ENCODE measurements around the gene TADA2A.

TADA2A gene

DNA sequence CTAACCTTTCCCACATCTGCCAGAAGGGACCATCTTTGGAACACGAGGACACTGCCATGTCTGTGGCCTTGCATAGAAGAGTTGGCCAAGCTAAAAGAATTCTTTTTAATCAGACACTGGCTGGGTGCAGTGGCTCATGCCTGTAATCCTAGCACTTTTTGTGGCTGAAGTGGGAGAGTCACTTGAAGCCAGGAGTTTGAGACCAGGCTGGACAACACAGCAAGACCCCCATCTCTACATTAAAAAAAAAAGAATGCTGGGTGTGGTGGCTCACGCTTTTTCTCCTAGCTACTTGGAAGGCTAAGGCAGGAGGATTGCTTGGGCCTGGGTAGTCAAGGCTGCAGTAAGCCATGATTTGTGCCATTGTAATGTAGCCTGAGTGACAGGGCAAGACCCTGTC lies 73.7 kb downstream of the TADA2A start:
- no peak overlapping the region for H2BK12ac ChIP-seq (ENCODE audit: low read length)
- no peak overlapping the region for H4K8ac ChIP-seq (ENCODE audit: low read depth, low read length)
- no peaks in the 10 kb centered on the region for H3K79me1 ChIP-seq (ENCODE audit: low read depth, low read length)
- H3K9me3 ChIP-seq (replicated peaks in 1 of 2; ENCODE audit: control insufficient read depth in 2 of 2, insufficient read depth in 1 of 2, low read depth in 1 of 2, low read length in 2 of 2): no peaks in the 10 kb centered on the region
- no peak overlapping the region for H2BK120ac ChIP-seq (ENCODE audit: low read depth, low read length)
- no peak overlapping the region for H3K18ac ChIP-seq (ENCODE audit: low read length)
- H4K91ac ChIP-seq (ENCODE audit: low read depth, low read length, poor library complexity): no peak overlapping the region
- H3K9ac ChIP-seq (ENCODE audit: low read depth, low read length, poor library complexity): no peak overlapping the region
- no peaks in the 10 kb centered on the region for H3K27me3 ChIP-seq (ENCODE audit: control insufficient read depth in 3 of 3, insufficient read depth in 3 of 3, low read depth in 1 of 3, low read length in 3 of 3)
- no peak overlapping the region for H3K27ac ChIP-seq (replicated peaks; ENCODE audit: low read length)
- no peak overlapping the region for H3K4ac ChIP-seq (ENCODE audit: low read length)
- no peak overlapping the region for H2AK5ac ChIP-seq (ENCODE audit: low read depth, low read length)
- peaks cover 3 to 56% of the 10 kb centered on the region in 2 donors for H3K36me3 ChIP-seq (replicated peaks in 1 of 2; ENCODE audit: control insufficient read depth in 2 of 2, insufficient read depth in 2 of 2, low read length in 2 of 2)
- peaks cover 10 to 12% of the 10 kb centered on the region in 2 donors for H3K4me1 ChIP-seq (ENCODE audit: control insufficient read depth in 2 of 2, insufficient read depth in 1 of 2, low read depth in 1 of 2, low read length in 2 of 2)
- no peak overlapping the region for H3K14ac ChIP-seq (ENCODE audit: low read length)
- no peak for DNase-seq (ENCODE audit: low spot score)
- no peak overlapping the region for H3K4me3 ChIP-seq (ENCODE audit: low read length in 2 of 2)
- H2BK5ac ChIP-seq (ENCODE audit: low read length): no peak overlapping the region
- H3K23ac ChIP-seq (ENCODE audit: low read depth, low read length, poor library complexity): no peak overlapping the region
- WGBS, 2 donors (ENCODE audit: extremely low coverage in 2 of 2, insufficient read length in 2 of 2, insufficient replicate concordance in 1 of 2): no CpG with 5 or more reads among the region's 2 CpGs
- no peak overlapping the region for H2AFZ ChIP-seq (ENCODE audit: low read length)
- no peak overlapping the region for H3K4me2 ChIP-seq (ENCODE audit: insufficient read depth, low read length, poor library complexity, severe bottlenecking)
- H2BK15ac ChIP-seq (ENCODE audit: low read length): no peak overlapping the region

DNA sequence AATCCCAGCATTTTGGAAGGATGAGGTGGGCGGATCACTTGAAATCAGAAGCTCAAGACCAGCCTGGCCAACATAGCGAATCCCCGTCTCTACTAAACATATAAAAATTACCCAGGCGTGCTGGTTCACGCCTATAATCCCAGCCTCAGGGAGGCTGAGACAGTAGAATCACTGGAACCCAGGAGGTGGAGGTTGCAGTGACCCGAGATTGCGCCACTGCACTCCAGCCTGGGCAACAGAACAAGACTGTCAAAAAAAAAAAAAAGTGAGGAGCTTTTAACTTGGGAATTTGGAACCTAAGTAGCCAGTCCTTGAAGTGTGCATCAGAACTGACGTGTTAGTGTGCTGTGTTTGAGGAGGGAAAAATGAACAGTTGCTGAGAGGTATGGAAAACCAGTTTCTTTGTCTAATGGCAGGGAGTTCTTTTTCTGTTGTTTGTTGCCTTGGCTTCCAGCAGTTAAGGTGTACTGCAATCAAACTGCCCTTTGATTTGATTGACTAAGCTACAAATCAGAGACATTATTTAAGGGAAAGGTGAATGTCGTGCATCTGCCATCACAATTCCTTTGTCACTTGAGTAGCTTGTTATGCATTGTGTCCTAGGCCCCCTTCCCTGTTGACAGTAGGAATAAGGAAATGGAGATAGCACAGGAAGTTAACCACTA lies 74.4 kb downstream of the TADA2A start:
- Histone ChIP-seq H2AK5ac (ENCODE audit: low read depth, low read length) (no peak overlapping the region), H2BK120ac (ENCODE audit: low read depth, low read length) (no peak overlapping the region), H3K9me3 (replicated peaks in 1 of 2; ENCODE audit: control insufficient read depth in 2 of 2, insufficient read depth in 1 of 2, low read depth in 1 of 2, low read length in 2 of 2) (no peaks in the 10 kb centered on the region), H3K18ac (ENCODE audit: low read length) (no peak overlapping the region), H3K4ac (ENCODE audit: low read length) (no peak overlapping the region), H3K4me3 (ENCODE audit: low read length in 2 of 2) (no peak overlapping the region), H4K91ac (ENCODE audit: low read depth, low read length, poor library complexity) (no peak overlapping the region), H3K4me2 (ENCODE audit: insufficient read depth, low read length, poor library complexity, severe bottlenecking) (no peak overlapping the region), H2BK15ac (ENCODE audit: low read length) (no peak overlapping the region), H2AFZ (ENCODE audit: low read length) (no peak overlapping the region), H3K27me3 (ENCODE audit: control insufficient read depth in 3 of 3, insufficient read depth in 3 of 3, low read depth in 1 of 3, low read length in 3 of 3) (no peaks in the 10 kb centered on the region), H3K36me3 (replicated peaks in 1 of 2; ENCODE audit: control insufficient read depth in 2 of 2, insufficient read depth in 2 of 2, low read length in 2 of 2) (peaks cover 3 to 49% of the 10 kb centered on the region in 2 donors), H3K27ac (replicated peaks; ENCODE audit: low read length) (no peak overlapping the region), H3K23ac (ENCODE audit: low read depth, low read length, poor library complexity) (no peak overlapping the region), H3K14ac (ENCODE audit: low read length) (no peak overlapping the region), H3K9ac (ENCODE audit: low read depth, low read length, poor library complexity) (no peak overlapping the region), H3K79me1 (ENCODE audit: low read depth, low read length) (no peaks in the 10 kb centered on the region), H2BK5ac (ENCODE audit: low read length) (no peak overlapping the region), H4K8ac (ENCODE audit: low read depth, low read length) (no peak overlapping the region), H2BK12ac (ENCODE audit: low read length) (no peak overlapping the region), H3K4me1 (ENCODE audit: control insufficient read depth in 2 of 2, insufficient read depth in 1 of 2, low read depth in 1 of 2, low read length in 2 of 2) (peaks cover 10 to 12% of the 10 kb centered on the region in 2 donors)
- WGBS, 2 donors (ENCODE audit: extremely low coverage in 2 of 2, insufficient read length in 2 of 2, insufficient replicate concordance in 1 of 2): no CpG with 5 or more reads among the region's 9 CpGs
- no peak for DNase-seq (ENCODE audit: low spot score)

GRCh38 chr17:37483311-37484039 lies 76.8 kb downstream of the TADA2A start:
- no peak for DNase-seq (ENCODE audit: low spot score)
- H2BK5ac ChIP-seq (ENCODE audit: low read length): no peak overlapping the region
- H3K27ac ChIP-seq (replicated peaks; ENCODE audit: low read length): no peak overlapping the region
- peaks cover 3 to 26% of the 10 kb centered on the region in 2 donors for H3K36me3 ChIP-seq (replicated peaks in 1 of 2; ENCODE audit: control insufficient read depth in 2 of 2, insufficient read depth in 2 of 2, low read length in 2 of 2)
- H2BK12ac ChIP-seq (ENCODE audit: low read length): no peak overlapping the region
- H4K8ac ChIP-seq (ENCODE audit: low read depth, low read length): no peak overlapping the region
- H3K79me1 ChIP-seq (ENCODE audit: low read depth, low read length): no peaks in the 10 kb centered on the region
- WGBS, 2 donors (ENCODE audit: extremely low coverage in 2 of 2, insufficient read length in 2 of 2, insufficient replicate concordance in 1 of 2): no CpG with 5 or more reads among the region's 5 CpGs
- no peak overlapping the region for H2BK120ac ChIP-seq (ENCODE audit: low read depth, low read length)
- no peak overlapping the region for H3K4me2 ChIP-seq (ENCODE audit: insufficient read depth, low read length, poor library complexity, severe bottlenecking)
- H3K14ac ChIP-seq (ENCODE audit: low read length): no peak overlapping the region
- no peak overlapping the region for H3K23ac ChIP-seq (ENCODE audit: low read depth, low read length, poor library complexity)
- no peak overlapping the region for H3K18ac ChIP-seq (ENCODE audit: low read length)
- H3K4me3 ChIP-seq (ENCODE audit: low read length in 2 of 2): no peak overlapping the region
- no peak overlapping the region for H4K91ac ChIP-seq (ENCODE audit: low read depth, low read length, poor library complexity)
- H3K4ac ChIP-seq (ENCODE audit: low read length): no peak overlapping the region
- H3K4me1 ChIP-seq (ENCODE audit: control insufficient read depth in 2 of 2, insufficient read depth in 1 of 2, low read depth in 1 of 2, low read length in 2 of 2): peaks cover 8 to 12% of the 10 kb centered on the region in 2 donors
- H3K27me3 ChIP-seq (ENCODE audit: control insufficient read depth in 3 of 3, insufficient read depth in 3 of 3, low read depth in 1 of 3, low read length in 3 of 3): no peaks in the 10 kb centered on the region
- H3K9ac ChIP-seq (ENCODE audit: low read depth, low read length, poor library complexity): no peak overlapping the region
- H3K9me3 ChIP-seq (replicated peaks in 1 of 2; ENCODE audit: control insufficient read depth in 2 of 2, insufficient read depth in 1 of 2, low read depth in 1 of 2, low read length in 2 of 2): no peaks in the 10 kb centered on the region
- no peak overlapping the region for H2AFZ ChIP-seq (ENCODE audit: low read length)
- no peak overlapping the region for H2BK15ac ChIP-seq (ENCODE audit: low read length)
- no peak overlapping the region for H2AK5ac ChIP-seq (ENCODE audit: low read depth, low read length)

DNA sequence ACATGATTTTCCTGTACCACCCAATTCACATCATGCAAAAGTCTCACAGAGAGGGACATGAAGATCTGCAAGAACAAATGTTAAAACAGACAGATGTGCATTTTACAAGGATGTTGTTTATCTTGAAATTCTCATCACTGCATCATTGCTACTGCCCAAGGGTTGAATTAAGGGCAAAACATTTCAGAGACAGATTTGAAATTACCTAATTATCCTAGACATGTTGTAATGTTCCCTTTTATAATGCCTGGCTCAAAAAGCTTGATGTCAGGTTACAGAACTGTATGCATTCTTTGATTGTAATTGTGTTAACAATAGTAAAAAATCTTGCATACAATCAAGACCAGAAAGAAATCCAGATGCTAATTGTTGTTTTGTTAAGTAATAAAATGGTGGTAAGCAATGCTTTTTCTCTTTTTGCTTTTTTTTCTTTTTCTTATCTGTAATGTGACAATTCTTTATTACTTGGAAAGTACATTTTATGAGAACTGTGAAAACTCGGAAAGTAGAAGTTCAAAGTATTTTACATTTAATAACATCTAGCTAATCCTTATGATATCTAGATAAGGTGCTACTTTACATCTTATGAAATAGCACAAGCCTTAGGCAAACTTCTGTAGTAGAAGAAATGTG lies 79.4 kb downstream of the TADA2A start:
- Histone ChIP-seq H3K4ac (ENCODE audit: low read length) (no peak overlapping the region), H2BK12ac (ENCODE audit: low read length) (no peak overlapping the region), H4K8ac (ENCODE audit: low read depth, low read length) (no peak overlapping the region), H3K4me2 (ENCODE audit: insufficient read depth, low read length, poor library complexity, severe bottlenecking) (no peak overlapping the region), H3K79me1 (ENCODE audit: low read depth, low read length) (no peaks in the 10 kb centered on the region), H3K23ac (ENCODE audit: low read depth, low read length, poor library complexity) (no peak overlapping the region), H3K14ac (ENCODE audit: low read length) (no peak overlapping the region), H3K4me1 (ENCODE audit: control insufficient read depth in 2 of 2, insufficient read depth in 1 of 2, low read depth in 1 of 2, low read length in 2 of 2) (peaks cover 17 to 18% of the 10 kb centered on the region in 2 donors), H2BK5ac (ENCODE audit: low read length) (no peak overlapping the region), H2BK120ac (ENCODE audit: low read depth, low read length) (no peak overlapping the region), H2AFZ (ENCODE audit: low read length) (no peak overlapping the region), H3K4me3 (ENCODE audit: low read length in 2 of 2) (no peak overlapping the region), H3K36me3 (replicated peaks in 1 of 2; ENCODE audit: control insufficient read depth in 2 of 2, insufficient read depth in 2 of 2, low read length in 2 of 2) (peaks cover 0 to under 1% of the 10 kb centered on the region in 2 donors), H2BK15ac (ENCODE audit: low read length) (no peak overlapping the region), H3K18ac (ENCODE audit: low read length) (no peak overlapping the region), H2AK5ac (ENCODE audit: low read depth, low read length) (no peak overlapping the region), H3K9ac (ENCODE audit: low read depth, low read length, poor library complexity) (no peak overlapping the region), H3K27me3 (ENCODE audit: control insufficient read depth in 3 of 3, insufficient read depth in 3 of 3, low read depth in 1 of 3, low read length in 3 of 3) (peaks cover 0 to 7% (median 0%) of the 10 kb centered on the region in 3 experiments), H3K9me3 (replicated peaks in 1 of 2; ENCODE audit: control insufficient read depth in 2 of 2, insufficient read depth in 1 of 2, low read depth in 1 of 2, low read length in 2 of 2) (no peaks in the 10 kb centered on the region), H4K91ac (ENCODE audit: low read depth, low read length, poor library complexity) (no peak overlapping the region), H3K27ac (replicated peaks; ENCODE audit: low read length) (no peak overlapping the region)
- no peak for DNase-seq (ENCODE audit: low spot score)
- WGBS, 2 donors (ENCODE audit: extremely low coverage in 2 of 2, insufficient read length in 2 of 2, insufficient replicate concordance in 1 of 2): no CpG with 5 or more reads among the region's 1 CpG

Data from neuronal stem cell (in vitro differentiated cells).